Breast epithelium (tissue), 4 donors: ENCODE measurements around the gene WDR37. TPM values are rescaled to one million over a fixed set of nuclear protein-coding genes. Genes with fewer than 3 reads are reported as not detected.

Source experiments
- DNase-seq, 2 donors: peaks; one replicate each; pipeline ENCODE4 v3.0.0-alpha.2; 2019; ENCODE audit warnings: low spot score in 2 of 2
- H3K27ac ChIP-seq, 2 donors: fragments of 200-600 bp; sonication (generic) in 1 of 2; one replicate each; pipeline ENCODE4 v1.5.1; 2016 to 2019; ENCODE audit warnings: mild to moderate bottlenecking in 1 of 2
- H3K27me3 ChIP-seq, 2 donors: fragments of 200-600 bp; sonication (generic) in 1 of 2; one replicate each; pipeline versions ENCODE4 v1.5.1 to v1.6.0; 2017 to 2019; ENCODE audit warnings: control low read depth in 1 of 2, mild to moderate bottlenecking in 1 of 2
- H3K36me3 ChIP-seq: fragments of 200-600 bp; one replicate; pipeline ENCODE4 v1.5.1; 2019
- H3K4me1 ChIP-seq, 2 donors: fragments of 200-600 bp; sonication (generic); one replicate each; pipeline ENCODE4 v1.5.1; 2016 to 2019; ENCODE audit warnings: control low read depth in 1 of 2
- H3K4me3 ChIP-seq, 3 donors: fragments of 200-600 bp; sonication (generic); 1 replicate in 2 of 3; 2 replicates in 1 of 3; pipeline ENCODE4 v1.5.1; 2016 to 2019; ENCODE audit warnings: mild to moderate bottlenecking in 3 of 3, moderate library complexity in 2 of 3
- H3K9me3 ChIP-seq, 2 donors: fragments of 200-600 bp; sonication (generic) in 1 of 2; one replicate each; pipeline ENCODE4 v1.5.1; 2016 to 2019; ENCODE audit warnings: control low read depth in 1 of 2
- POLR2A ChIP-seq: fragments of 450-650 bp; IDR thresholded peaks from one replicate; pipeline ENCODE4 v1.6.1; 2016; ENCODE audit warnings: antibody characterized with exemption, mild to moderate bottlenecking, moderate library complexity
- POLR2AphosphoS5 ChIP-seq, 3 donors: sonication (generic); formaldehyde crosslinking; IDR thresholded peaks; one replicate each; pipeline ENCODE4 v1.6.1; 2017; ENCODE audit warnings: antibody characterized with exemption in 3 of 3
- intact Hi-C: fragments of 100-400 bp; cut with DNase I; formaldehyde crosslinking; loops from one replicate; pipeline ENCODE4 v1.15.1; 2023; ENCODE audit warnings: low total_unique reads
- total RNA-seq, 3 donors: library from RNA; depleted of rRNA; stranded (reverse); fragments of >200 nt; gene quantifications; one replicate each; pipeline ENCODE4 v1.1.0, GENCODE V29; 2016
- TF ChIP-seq, protein P1 (sequence below), 3 donors: fragments of 450-650 bp; IDR thresholded peaks; one replicate each; pipeline ENCODE4 v1.5.1; 2016 to 2017; ENCODE audit warnings: antibody characterized with exemption in 3 of 3, mild to moderate bottlenecking in 3 of 3, moderate library complexity in 3 of 3

WDR37 gene
- total RNA-seq, 3 donors from 2014 or later: 13.9 to 18.0 (median 14.4) TPM

DNA sequence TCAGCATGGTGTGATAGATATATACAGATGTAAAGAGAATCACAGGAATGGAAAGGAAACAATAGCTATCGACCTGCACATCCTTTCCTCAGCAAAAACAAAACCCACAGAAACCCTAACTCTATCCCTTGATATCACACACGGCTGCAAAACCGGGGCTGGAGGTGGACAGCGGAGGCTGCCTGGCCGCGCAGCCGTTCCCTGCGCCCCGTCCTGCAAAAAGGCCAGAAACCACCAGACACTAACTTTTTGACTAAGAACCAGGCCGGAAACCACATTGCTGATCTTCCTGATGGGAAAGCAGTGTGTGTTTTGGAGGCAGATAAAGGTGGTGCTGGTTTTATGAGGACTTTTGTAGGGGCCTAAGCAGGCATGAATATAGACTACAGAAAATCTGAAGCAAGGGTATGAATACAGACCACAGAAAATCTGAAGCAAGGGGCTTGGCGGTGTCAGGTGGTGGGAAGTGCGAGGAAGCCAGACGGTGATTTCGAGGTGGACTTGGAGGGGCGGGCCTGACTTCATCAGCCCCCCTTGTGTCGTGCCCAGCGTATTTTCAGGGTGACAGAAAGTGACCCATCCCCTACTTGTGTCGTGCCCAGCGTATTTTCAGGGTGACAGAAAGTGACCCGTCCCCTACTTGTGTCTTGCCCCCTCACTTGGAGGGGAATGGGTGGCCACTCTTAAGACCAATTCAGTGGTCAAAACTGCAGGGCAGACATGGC is 123.3 kb downstream of the WDR37 start:
- Histone ChIP-seq H3K9me3 (no peaks in the 10 kb centered on the region), H3K4me3 (no peak overlapping the region), H3K27me3 (no peaks in the 10 kb centered on the region), H3K27ac (no peak overlapping the region), H3K36me3 (no peaks in the 10 kb centered on the region), H3K4me1 (no peaks in the 10 kb centered on the region)
- TF ChIP-seq, protein P1, sequence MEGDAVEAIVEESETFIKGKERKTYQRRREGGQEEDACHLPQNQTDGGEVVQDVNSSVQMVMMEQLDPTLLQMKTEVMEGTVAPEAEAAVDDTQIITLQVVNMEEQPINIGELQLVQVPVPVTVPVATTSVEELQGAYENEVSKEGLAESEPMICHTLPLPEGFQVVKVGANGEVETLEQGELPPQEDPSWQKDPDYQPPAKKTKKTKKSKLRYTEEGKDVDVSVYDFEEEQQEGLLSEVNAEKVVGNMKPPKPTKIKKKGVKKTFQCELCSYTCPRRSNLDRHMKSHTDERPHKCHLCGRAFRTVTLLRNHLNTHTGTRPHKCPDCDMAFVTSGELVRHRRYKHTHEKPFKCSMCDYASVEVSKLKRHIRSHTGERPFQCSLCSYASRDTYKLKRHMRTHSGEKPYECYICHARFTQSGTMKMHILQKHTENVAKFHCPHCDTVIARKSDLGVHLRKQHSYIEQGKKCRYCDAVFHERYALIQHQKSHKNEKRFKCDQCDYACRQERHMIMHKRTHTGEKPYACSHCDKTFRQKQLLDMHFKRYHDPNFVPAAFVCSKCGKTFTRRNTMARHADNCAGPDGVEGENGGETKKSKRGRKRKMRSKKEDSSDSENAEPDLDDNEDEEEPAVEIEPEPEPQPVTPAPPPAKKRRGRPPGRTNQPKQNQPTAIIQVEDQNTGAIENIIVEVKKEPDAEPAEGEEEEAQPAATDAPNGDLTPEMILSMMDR (IDR thresholded peaks at IDR 0.05): no peak
- TF ChIP-seq POLR2A (no peak), POLR2AphosphoS5 (IDR thresholded peaks at IDR 0.05) (no peak)
- intact Hi-C loops: no loop called here
- peak in 1 of 2 donors; percentile 48 for DNase-seq

DNA sequence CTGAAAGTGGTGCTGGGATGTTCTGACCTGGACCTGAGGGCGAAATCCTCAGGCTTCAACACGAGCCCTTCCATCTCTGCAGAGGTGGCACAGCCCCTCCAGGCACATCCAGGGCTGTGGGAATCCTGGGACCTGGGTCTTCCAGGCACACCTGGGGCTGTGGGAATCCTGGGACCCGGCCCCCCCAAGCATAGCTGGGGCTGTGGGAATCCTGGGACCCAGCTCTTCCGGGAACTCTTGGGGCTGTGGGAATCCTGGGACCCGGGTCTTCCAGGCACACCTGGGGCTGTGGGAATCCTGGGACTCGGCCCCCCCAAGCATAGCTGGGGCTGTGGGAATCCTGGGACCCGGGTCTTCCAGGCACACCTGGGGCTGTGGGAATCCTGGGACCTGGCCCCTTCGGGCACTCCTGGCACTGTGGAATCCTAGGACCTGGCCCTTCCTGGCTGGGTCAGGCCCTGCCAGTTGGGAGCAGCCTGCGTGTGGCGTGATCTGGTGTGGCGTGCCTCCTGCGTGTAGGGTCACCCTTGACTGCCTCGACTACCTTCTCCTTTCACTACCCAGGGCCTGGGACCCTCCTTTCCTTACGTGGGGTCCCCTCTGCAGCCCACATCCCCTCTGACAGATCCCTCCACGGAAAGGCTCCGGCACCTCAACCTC is 124.0 kb downstream of the WDR37 start:
- DNase-seq: peak in 1 of 2 donors; percentile 35

DNA sequence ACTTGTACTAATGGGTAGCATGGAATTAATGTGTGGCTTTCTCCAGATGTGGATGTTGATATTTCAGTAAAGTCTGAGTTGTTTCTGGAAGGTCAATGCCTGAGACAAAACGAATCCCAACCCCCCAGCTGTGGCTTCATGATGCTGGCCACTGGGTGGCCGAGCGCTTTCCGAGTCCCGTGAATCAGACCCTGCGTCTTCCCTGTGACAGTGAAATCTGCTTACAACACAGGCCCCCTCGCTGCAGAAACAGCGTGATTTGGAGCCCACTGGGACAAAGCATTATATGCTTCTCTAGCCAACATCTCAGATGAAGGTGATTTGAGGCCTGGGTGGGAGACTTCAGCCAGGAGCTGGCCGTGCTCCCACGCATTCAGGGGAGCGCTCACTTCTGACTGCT is 124.7 kb downstream of the WDR37 start:
- intact Hi-C loops: no loop called here
- no peaks in the 10 kb centered on the region for H3K36me3 ChIP-seq
- no peaks in the 10 kb centered on the region for H3K27me3 ChIP-seq
- H3K27ac ChIP-seq: no peak overlapping the region
- no peaks in the 10 kb centered on the region for H3K9me3 ChIP-seq
- peak in 1 of 2 donors; percentile 3 for DNase-seq
- H3K4me3 ChIP-seq: no peak overlapping the region
- H3K4me1 ChIP-seq: no peaks in the 10 kb centered on the region
- TF ChIP-seq, protein P1 (IDR thresholded peaks at IDR 0.05): no peak
- no peak for TF ChIP-seq POLR2AphosphoS5 (IDR thresholded peaks at IDR 0.05)
- no peak for TF ChIP-seq POLR2A

More for the DNA sequence above, 124.0 kb downstream of the WDR37 start:
- no peak overlapping the region for H3K4me3 ChIP-seq
- H3K9me3 ChIP-seq: no peaks in the 10 kb centered on the region
- no peaks in the 10 kb centered on the region for H3K4me1 ChIP-seq
- no peaks in the 10 kb centered on the region for H3K27me3 ChIP-seq
- no peak for TF ChIP-seq POLR2AphosphoS5 (IDR thresholded peaks at IDR 0.05)
- no peak for TF ChIP-seq POLR2A
- TF ChIP-seq, protein P1 (IDR thresholded peaks at IDR 0.05): no peak
- H3K36me3 ChIP-seq: no peaks in the 10 kb centered on the region
- intact Hi-C loops: no loop called here
- H3K27ac ChIP-seq: no peak overlapping the region

Other genes with a start within 250 kb of the WDR37 start
- 10 to 100 TPM; 47.5 to 70.8 (median 68.5) TPM for gene LARP4B, start 124.7 kb upstream of the WDR37 start, total RNA-seq
- gene GTPBP4, start 68.0 kb upstream of the WDR37 start, total RNA-seq: 10 to 100 TPM; 32.6 to 51.2 (median 50.8) TPM
- gene IDI2, start 30.5 kb upstream of the WDR37 start, total RNA-seq: not detected
- gene IDI1, start 7.3 kb upstream of the WDR37 start, total RNA-seq: 10 to 100 TPM; 26.2 to 48.4 (median 45.1) TPM